Effector memory CD4-positive, alpha-beta T cell (primary cell): ENCODE data around the gene NFAM1.

Experiments used
- DNase-seq, 3 donors: peaks; one replicate each; pipeline ENCODE4 v3.0.0-alpha.2; 2020
- H3K27ac ChIP-seq: 2 replicates; pipeline ENCODE4 v1.7.0; 2013; ENCODE audit warnings: mild to moderate bottlenecking, low read length, moderate library complexity; ENCODE audit not compliant: insufficient read depth, poor library complexity, severe bottlenecking
- H3K27me3 ChIP-seq: replicated peaks from 2 replicates; pipeline ENCODE4 v1.7.0; 2013; ENCODE audit warnings: mild to moderate bottlenecking, low read length; ENCODE audit not compliant: insufficient read depth, control insufficient read depth, poor library complexity, severe bottlenecking
- H3K36me3 ChIP-seq: 2 replicates; pipeline ENCODE4 v1.7.0; 2013; ENCODE audit warnings: mild to moderate bottlenecking, low read length, moderate library complexity; ENCODE audit not compliant: control insufficient read depth, insufficient read depth
- H3K4me1 ChIP-seq: 2 replicates; pipeline ENCODE4 v1.7.0; 2013; ENCODE audit warnings: low read length, mild to moderate bottlenecking; ENCODE audit not compliant: control insufficient read depth, insufficient read depth, poor library complexity, severe bottlenecking
- H3K4me3 ChIP-seq: 2 replicates; pipeline ENCODE4 v1.7.0; 2013; ENCODE audit warnings: low read length, low read depth, mild to moderate bottlenecking; ENCODE audit not compliant: insufficient read depth, poor library complexity, severe bottlenecking
- H3K9me3 ChIP-seq: 2 replicates; pipeline ENCODE4 v1.7.0; 2013; ENCODE audit warnings: mild to moderate bottlenecking, low read length, moderate library complexity; ENCODE audit not compliant: control insufficient read depth

Gene NFAM1

DNA sequence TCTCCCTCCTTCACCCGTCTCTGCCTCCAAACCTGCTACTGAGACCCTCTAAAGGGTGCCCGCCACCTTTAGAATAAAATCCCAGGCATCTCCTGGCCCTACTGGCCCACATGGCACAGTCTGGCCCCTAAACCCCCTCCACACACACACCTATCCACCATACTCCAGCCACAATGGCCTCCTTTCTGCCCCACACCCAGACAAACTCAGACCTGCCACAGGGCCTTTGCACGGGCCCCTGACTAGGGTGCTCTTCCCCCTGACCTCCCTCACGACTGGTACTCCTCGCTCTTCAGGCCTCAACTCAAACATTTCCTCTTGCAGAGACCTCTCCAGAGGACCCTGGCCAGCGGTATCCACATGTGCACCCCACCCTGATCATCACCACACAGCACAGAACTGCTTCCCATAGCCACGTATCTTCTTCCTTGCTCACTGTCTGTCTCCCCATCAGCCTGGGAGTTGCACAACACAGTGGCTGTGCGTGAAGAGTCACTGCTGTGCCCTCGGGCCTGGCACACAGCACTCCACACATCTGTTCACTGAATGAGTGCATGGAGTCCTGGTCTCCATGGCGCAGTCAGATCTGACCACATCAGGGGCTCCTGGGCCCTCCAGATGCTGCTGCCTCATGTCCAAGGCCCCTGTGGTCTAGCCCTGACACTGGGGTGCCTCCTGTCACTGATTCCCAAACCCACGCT lies 95.5 kb downstream of the NFAM1 start:
- no peaks in the 10 kb centered on the region for H3K27me3 ChIP-seq
- DNase-seq: no peak
- H3K4me1 ChIP-seq: no peaks in the 10 kb centered on the region
- H3K36me3 ChIP-seq: no peaks in the 10 kb centered on the region
- no peak overlapping the region for H3K4me3 ChIP-seq
- H3K9me3 ChIP-seq: no peaks in the 10 kb centered on the region
- H3K27ac ChIP-seq: no peak overlapping the region

DNA sequence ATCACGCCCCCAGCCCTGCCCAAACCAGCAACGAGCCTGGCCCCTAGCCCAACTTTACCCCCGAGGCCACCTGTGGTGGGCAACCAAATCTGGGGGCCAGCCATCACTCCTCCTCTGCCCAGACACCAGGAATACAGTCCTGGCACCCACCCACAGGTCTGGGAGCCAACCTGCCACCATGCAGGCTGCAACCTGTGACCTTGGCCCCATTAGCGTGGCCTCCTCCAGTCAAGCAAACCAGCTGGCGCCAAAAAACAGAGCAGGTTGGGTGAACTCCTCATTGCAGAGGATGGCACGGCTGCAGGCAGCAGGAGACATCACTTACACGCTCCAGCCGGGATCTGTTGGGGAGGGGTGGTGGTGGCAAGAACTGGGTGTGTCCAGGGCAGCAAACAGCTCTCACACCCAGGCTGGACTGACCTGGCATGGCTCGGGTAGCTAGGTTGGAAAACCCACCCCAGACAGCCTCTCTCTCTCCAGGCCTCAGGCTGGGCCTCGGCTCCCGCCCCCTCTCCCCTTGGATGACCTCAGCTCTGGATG lies 96.3 kb downstream of the NFAM1 start:
- no peaks in the 10 kb centered on the region for H3K27me3 ChIP-seq
- H3K4me1 ChIP-seq: no peaks in the 10 kb centered on the region
- H3K4me3 ChIP-seq: no peak overlapping the region

DNA sequence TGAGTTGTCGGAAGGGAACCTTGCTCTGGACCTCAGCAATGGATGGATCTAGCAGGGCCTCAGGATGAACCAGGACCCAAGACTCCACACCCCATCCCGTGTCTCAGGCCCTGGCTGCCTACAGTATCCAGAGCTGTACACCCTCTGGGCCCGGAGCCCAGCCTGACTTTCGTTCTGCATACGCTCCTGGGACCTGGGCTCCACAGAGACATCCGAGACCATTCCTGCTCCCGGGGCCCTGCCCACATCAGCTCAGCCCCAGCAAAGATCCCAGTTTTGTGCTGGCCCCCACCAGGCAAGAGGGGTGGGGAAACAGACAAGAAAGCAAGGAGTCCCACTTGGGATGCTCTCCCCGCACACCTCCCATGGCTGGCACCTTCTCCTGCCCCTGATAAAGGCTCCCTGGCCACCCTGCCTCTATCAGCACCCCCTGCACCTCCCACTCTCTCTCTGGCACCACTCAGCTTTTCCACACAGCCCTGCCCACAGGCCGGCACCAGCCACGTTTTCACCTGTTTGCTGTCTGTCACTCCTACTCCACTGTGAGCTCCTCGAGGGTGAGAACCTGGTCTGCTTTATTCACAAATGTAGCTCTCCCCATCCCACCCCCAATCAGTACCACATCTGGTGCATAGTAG lies 97.2 kb downstream of the NFAM1 start:
- Histone ChIP-seq H3K4me1 (no peaks in the 10 kb centered on the region), H3K4me3 (no peak overlapping the region), H3K36me3 (no peaks in the 10 kb centered on the region), H3K27ac (no peak overlapping the region), H3K27me3 (no peaks in the 10 kb centered on the region), H3K9me3 (no peaks in the 10 kb centered on the region)
- DNase-seq: no peak

More for the DNA sequence above, 96.3 kb downstream of the NFAM1 start:
- DNase-seq: no peak
- H3K27ac ChIP-seq: no peak overlapping the region
- H3K36me3 ChIP-seq: no peaks in the 10 kb centered on the region
- no peaks in the 10 kb centered on the region for H3K9me3 ChIP-seq

DNA sequence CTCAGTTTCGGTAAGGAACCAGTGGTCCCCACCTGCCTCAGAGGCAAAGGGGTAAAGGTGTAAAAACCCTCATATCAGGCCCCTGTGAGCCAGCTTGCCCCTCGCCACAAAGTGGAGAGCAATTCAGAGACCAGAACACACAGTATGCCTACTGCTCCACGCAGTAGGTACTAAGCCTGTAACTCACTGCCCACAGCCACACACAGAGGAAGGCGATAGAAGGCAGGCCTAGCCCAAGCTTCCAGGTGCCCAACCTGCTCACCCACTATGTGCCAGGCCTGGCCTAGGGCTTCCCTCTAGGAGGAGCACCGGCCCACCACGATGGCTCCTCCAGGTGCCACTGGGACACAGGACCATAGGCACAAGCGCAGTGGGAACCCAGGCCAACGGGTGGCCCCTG lies 98.7 kb downstream of the NFAM1 start:
- no peaks in the 10 kb centered on the region for H3K9me3 ChIP-seq
- no peaks in the 10 kb centered on the region for H3K36me3 ChIP-seq
- no peak for DNase-seq
- no peak overlapping the region for H3K4me3 ChIP-seq
- H3K27me3 ChIP-seq: no peaks in the 10 kb centered on the region
- no peak overlapping the region for H3K27ac ChIP-seq
- H3K4me1 ChIP-seq: peaks cover 4% of the 10 kb centered on the region

DNA sequence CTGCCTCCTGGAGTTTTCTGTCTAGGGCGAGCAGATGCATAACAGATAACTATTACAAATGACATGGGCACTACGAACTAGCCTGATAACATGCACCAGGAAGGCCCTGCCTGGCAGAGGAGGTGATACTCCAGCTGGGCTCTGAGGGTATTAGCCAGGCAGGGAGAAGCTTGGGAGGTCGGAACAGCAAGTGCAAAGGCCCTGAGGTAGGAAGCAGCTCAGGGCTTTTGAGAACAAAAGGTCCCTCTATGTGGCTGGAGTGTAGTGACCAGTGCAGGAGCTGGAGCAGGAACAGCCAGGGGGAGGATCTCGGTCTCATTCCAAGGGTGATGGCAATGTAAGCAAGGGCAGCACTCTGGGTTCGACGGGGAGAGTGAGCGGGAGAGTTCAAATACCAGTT lies 100.1 kb downstream of the NFAM1 start:
- no peak for DNase-seq
- Histone ChIP-seq H3K4me3 (no peak overlapping the region), H3K27ac (no peak overlapping the region), H3K36me3 (no peaks in the 10 kb centered on the region), H3K9me3 (no peaks in the 10 kb centered on the region), H3K27me3 (no peaks in the 10 kb centered on the region), H3K4me1 (peaks cover 17% of the 10 kb centered on the region)

DNA sequence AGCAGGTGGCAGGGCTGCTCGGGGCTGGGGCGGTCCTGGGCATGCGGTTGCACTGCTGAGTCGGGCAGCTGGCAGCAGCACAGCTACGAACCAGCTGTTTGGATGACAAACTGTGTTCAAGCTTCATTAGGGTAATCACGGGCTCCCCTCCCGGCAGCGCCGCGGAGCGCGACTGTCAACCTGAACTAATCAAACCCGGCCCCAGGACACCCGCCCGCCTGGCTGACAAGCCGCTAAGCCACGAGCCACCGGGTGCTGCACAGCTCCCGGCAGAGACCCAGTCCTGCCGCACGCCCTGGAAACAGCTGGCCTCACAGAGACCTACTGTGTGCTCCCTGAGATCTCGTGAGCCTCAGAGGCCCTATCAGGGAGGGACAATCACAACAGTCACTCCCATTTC lies 101.2 kb downstream of the NFAM1 start:
- Histone ChIP-seq H3K27ac (no peak overlapping the region), H3K36me3 (no peaks in the 10 kb centered on the region), H3K27me3 (no peaks in the 10 kb centered on the region), H3K9me3 (no peaks in the 10 kb centered on the region), H3K4me3 (no peak overlapping the region), H3K4me1 (peaks cover 21% of the 10 kb centered on the region)
- no peak for DNase-seq
